SK-N-MC (cell line): ENCODE data around the gene DARS1.
A peak's percentile ranks its signal among the peaks of the same experiment; 100 is the strongest.

Source experiments
- DNase-seq: peaks from one replicate; pipeline ENCODE4 v3.0.0-alpha.2; 2011; ENCODE audit warnings: low read depth, low spot score
- H3K27ac ChIP-seq: fragments of 200-600 bp; sonication (generic); 2 replicates; pipeline ENCODE4 v1.5.1; 2016; ENCODE audit warnings: mixed run types
- H3K36me3 ChIP-seq: fragments of 200-600 bp; sonication (generic); 2 replicates; pipeline ENCODE4 v1.6.1; 2017; ENCODE audit warnings: antibody characterized with exemption, low read length, mixed read lengths; ENCODE audit not compliant: insufficient read depth
- H3K4me3 ChIP-seq: fragments of 200-600 bp; sonication (generic); 2 replicates; pipeline ENCODE4 v1.5.1; 2016
- H3K9ac ChIP-seq: fragments of 200-600 bp; sonication (generic); 2 replicates; pipeline ENCODE4 v1.8.0; 2017; ENCODE audit warnings: mixed run types, mixed read lengths; ENCODE audit not compliant: insufficient read length
- H3K9me3 ChIP-seq: fragments of 200-600 bp; sonication (generic); 2 replicates; pipeline ENCODE4 v1.6.1; 2017; ENCODE audit warnings: low read depth, mild to moderate bottlenecking, antibody characterized with exemption, low read length, moderate library complexity, mixed read lengths
- EZH2 ChIP-seq: fragments of 200-600 bp; sonication (generic); IDR thresholded peaks from one replicate; pipeline ENCODE4 v1.6.1; 2017; ENCODE audit warnings: antibody characterized with exemption
- FOXP2 ChIP-seq: optimal IDR thresholded peaks from 2 replicates; pipeline ENCODE3; 2011; ENCODE audit warnings: mild to moderate bottlenecking, moderate library complexity; ENCODE audit not compliant: insufficient read depth; ENCODE audit errors: extremely low read length, control extremely low read depth
- POLR2AphosphoS5 ChIP-seq: IDR thresholded peaks from 2 replicates; pipeline ENCODE4 v1.6.1; 2012; ENCODE audit warnings: mild to moderate bottlenecking, low read depth, low read length, borderline replicate concordance

The DARS1 gene

DNA sequence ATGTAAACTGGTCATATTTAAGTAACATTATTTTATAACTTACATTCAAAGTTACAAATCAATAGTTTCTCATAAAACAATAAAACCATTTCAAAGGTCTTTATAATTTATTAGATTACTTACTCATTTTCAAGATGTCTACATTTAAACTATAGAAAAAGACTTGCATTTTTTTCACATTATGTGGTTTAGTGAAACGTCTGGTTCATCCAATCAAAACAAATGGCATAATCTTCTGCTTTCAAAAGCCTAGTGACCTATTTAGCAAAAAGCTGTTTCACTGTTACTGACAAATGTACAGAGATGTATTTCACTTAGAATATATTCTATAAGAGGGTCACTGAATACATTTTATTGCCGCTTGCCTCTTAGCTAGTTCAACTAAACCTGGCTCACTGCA is 59.9 kb downstream of the DARS1 start:
- DNase-seq: no peak
- Histone ChIP-seq H3K27ac (no peak overlapping the region), H3K4me3 (no peak overlapping the region), H3K9me3 (no peaks in the 10 kb centered on the region), H3K9ac (no peak overlapping the region), H3K36me3 (peaks cover 40% of the 10 kb centered on the region)
- TF ChIP-seq EZH2: no peak
- no peak for TF ChIP-seq POLR2AphosphoS5
- TF ChIP-seq FOXP2: no peak

DNA sequence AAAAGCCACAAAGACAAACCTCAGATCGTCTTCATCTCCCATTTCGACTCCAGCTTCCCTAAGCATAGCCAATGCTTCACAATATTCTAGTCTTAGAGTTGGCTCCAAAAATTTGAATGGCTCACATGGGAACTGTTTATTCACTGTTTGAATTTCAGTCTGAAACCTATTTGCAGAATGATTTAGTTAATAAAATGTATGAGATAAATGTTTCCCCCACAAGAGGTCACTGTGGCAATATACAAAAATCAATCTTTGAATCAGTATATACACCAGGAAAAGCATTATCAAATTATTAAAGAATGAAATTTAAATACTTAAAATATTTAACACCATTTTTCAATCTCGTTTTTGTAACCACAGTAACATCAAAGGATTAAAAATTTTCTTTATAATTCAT is 69.2 kb downstream of the DARS1 start:
- no peak overlapping the region for H3K4me3 ChIP-seq
- peak; percentile 16 for DNase-seq
- H3K9ac ChIP-seq: no peak overlapping the region
- no peak overlapping the region for H3K27ac ChIP-seq
- TF ChIP-seq FOXP2: no peak
- TF ChIP-seq EZH2: no peak
- no peak for TF ChIP-seq POLR2AphosphoS5
- H3K36me3 ChIP-seq: peaks cover 10% of the 10 kb centered on the region
- no peaks in the 10 kb centered on the region for H3K9me3 ChIP-seq

DNA sequence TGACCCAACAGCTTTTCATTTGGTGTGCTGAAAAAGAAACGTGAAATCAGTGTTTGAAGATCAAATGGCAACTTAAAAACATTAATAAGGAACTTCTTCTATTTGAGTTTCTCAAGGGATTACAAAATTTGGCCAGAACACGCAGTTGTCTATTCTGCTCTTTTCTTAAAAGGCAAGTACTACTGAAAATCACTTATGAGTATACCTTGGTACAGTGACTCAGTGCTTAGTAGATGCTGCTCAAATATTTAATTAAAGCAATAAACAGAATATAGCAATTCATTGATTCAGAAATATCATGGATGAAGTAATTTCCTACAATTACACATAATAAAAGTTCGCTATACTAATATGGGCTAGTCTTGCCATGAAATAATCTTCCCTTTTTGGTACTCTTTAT is 70.9 kb downstream of the DARS1 start:
- H3K9ac ChIP-seq: no peak overlapping the region
- H3K27ac ChIP-seq: no peak overlapping the region
- no peaks in the 10 kb centered on the region for H3K9me3 ChIP-seq
- no peak for DNase-seq
- H3K4me3 ChIP-seq: no peak overlapping the region
- H3K36me3 ChIP-seq: peaks cover 23% of the 10 kb centered on the region
- TF ChIP-seq POLR2AphosphoS5: no peak

DNA sequence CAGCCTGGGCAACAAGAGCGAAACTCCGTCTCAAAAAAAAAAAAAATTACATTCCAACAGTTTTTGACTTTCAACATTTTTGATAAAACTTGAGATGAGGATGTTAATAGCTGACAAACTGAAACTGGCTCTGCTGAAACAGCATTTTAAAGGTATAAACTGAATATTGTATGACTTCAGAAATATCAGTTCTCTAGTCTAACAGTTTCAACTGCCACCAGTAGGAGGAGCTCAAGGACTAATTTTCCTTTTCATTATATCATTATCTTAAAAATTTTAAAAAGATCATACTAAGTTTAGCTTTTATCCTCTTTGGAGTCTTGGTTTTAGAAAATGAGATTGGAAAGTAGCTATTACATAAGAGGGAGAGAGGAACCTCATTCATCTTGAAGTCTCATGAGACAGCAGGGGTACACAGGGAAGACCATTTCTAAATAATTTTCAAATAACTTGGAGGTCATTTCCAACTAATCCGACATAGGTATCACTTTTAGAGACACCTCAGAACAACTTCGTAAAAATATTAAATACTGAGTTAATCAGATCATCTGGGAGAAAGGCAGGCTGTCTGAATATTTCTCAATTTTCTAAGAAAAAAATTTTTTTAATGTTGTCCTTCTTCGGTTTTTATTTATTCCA is 71.6 kb downstream of the DARS1 start:
- TF ChIP-seq EZH2 (no peak), POLR2AphosphoS5 (no peak), FOXP2 (no peak)
- Histone ChIP-seq H3K9me3 (no peaks in the 10 kb centered on the region), H3K9ac (no peak overlapping the region), H3K4me3 (no peak overlapping the region), H3K36me3 (peaks cover 27% of the 10 kb centered on the region), H3K27ac (no peak overlapping the region)
- peak; percentile 20 for DNase-seq

DNA sequence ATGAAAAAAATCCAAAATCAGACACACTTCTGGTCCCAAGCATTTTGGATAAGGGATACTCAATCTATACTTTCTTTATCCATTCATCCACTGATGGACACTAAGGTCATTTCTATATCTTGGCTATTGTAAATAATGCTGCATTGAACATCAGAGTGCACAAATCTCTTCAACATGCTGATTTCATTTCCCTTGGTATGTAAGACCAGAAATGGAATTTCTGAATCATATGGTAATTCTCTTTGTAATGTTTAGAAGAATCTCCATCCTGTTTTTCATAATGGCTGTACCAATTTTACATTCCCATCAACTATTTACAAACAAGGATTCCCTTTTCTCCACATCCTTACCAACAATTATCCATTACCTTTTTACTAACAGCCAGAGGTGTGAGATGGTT is 75.5 kb downstream of the DARS1 start:
- H3K9ac ChIP-seq: no peak overlapping the region
- H3K4me3 ChIP-seq: no peak overlapping the region
- DNase-seq: no peak
- no peak overlapping the region for H3K27ac ChIP-seq
- TF ChIP-seq FOXP2: no peak
- no peaks in the 10 kb centered on the region for H3K9me3 ChIP-seq
- peaks cover 45% of the 10 kb centered on the region for H3K36me3 ChIP-seq

DNA sequence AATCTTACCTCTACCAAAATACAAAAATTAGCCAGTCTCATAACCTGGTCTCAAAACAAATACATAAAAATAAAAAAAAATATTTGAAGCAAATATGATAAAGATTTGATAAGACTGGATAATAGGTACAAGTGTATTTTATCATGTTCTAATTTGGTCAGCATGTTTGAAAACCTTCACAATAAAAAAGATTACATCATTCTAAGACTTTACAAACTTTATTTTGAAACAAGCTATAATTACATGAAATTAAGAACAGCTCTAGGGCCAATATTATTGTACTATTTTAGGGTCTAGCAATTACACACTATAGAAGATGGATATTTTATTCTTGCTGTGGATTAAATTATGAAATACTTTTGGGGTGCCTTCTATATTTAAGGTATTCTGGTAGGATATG is 79.7 kb downstream of the DARS1 start:
- TF ChIP-seq FOXP2: no peak
- no peak for TF ChIP-seq POLR2AphosphoS5
- TF ChIP-seq EZH2: no peak

DNA sequence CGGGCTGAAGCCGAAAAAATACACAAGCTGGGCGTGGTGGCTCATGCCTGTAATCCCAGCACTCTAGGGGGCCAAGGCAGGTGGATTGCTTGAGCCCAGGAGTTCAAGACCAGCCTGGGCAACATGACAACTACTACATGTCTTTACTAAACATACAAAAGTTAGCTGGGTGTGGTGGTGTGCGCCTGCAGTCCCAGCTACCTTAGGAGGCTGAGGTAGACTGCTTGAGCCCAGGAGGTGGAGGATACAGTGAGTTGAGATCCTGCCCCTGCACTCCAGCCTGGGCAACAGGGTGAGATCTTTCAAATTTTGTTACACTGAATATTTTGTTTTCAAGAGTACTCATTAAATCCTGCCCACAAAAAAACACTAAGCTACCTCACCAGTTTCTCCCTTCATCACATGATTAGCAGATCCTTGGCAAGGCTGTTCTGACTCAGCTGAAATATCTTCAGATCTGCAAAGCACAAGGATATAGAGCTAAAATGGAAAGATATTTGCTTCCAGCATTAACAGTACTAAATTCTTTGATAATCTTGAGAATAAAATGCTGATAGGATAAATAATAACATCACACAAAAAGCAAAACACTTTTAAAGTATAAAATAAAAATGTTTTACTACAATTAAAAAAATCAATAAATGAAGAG is 81.0 kb downstream of the DARS1 start:
- peaks cover 28% of the 10 kb centered on the region for H3K36me3 ChIP-seq
- no peak overlapping the region for H3K27ac ChIP-seq

More for the DNA sequence above, 79.7 kb downstream of the DARS1 start:
- Histone ChIP-seq H3K9ac (no peak overlapping the region), H3K9me3 (no peaks in the 10 kb centered on the region), H3K27ac (no peak overlapping the region), H3K36me3 (peaks cover 41% of the 10 kb centered on the region), H3K4me3 (no peak overlapping the region)
- no peak for DNase-seq

DNA sequence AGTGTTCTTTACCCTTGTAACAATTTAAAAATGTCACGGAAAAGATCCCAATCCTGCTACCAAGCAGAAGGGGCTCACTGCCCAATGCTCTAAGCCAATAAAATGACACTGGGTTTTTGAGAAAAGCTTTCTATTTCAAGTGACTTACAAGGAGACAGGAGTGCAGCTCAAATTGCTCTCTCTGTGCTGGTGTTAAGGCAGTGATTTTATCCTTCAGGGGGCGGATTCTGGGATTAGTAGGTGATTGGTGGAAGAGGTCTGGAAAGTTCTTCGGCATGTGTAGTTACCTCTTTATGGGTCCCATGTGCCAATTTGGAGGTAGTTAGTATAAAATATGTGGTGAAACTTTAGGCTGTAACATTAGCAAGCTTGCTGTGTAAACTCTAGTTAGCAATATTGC is 81.8 kb downstream of the DARS1 start:
- TF ChIP-seq POLR2AphosphoS5: no peak
- TF ChIP-seq EZH2: no peak
- no peak for TF ChIP-seq FOXP2
- Histone ChIP-seq H3K36me3 (peaks cover 25% of the 10 kb centered on the region), H3K9ac (no peak overlapping the region), H3K9me3 (no peaks in the 10 kb centered on the region), H3K4me3 (no peak overlapping the region), H3K27ac (no peak overlapping the region)
- no peak for DNase-seq

More for the DNA sequence above, 81.0 kb downstream of the DARS1 start:
- H3K9me3 ChIP-seq: no peaks in the 10 kb centered on the region
- no peak overlapping the region for H3K9ac ChIP-seq
- DNase-seq: no peak
- TF ChIP-seq EZH2 (no peak), POLR2AphosphoS5 (no peak), FOXP2 (no peak)
- no peak overlapping the region for H3K4me3 ChIP-seq

DNA sequence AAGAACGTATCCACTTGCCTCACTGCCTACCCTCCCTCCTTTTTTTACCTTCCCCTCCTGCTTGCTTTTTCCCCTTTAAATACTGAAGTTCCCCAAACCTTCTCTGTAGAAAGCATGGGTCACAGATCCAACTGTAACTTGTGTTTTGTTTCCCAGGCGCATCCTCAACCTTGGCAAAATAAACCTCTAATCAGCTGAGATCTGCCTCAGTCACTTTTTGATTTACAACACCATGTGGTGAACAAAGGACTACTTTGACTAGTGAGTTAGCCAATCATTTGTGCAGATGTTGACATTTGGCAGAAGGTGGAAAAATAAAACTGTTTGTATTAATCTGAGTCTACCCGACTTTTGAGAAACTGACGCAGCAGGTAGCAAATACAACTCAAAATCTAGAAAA is 85.9 kb downstream of the DARS1 start:
- H3K4me3 ChIP-seq: no peak overlapping the region
- TF ChIP-seq EZH2 (no peak), POLR2AphosphoS5 (no peak), FOXP2 (no peak)
- 0 out of 2 replicates have a peak, but pooled peaks cover 2% of the 10 kb centered on the region for H3K36me3 ChIP-seq
- DNase-seq: no peak
- no peak overlapping the region for H3K27ac ChIP-seq
- no peak overlapping the region for H3K9ac ChIP-seq
- H3K9me3 ChIP-seq: no peaks in the 10 kb centered on the region
